GM21528 (cell line): ENCODE measurements around the gene ART1.

Experiments
- ATAC-seq: cut with Tn5 transposase; IDR thresholded peaks from one replicate; pipeline ENCODE4 v1.9.1; 2021; ENCODE audit warnings: mild to moderate bottlenecking, moderate library complexity; ENCODE audit not compliant: unreplicated experiment, low FRiP score

The ART1 gene

GRCh38 chr11:3710485-3711259 is 65.7 kb downstream of the ART1 start:
- no peak for ATAC-seq

GRCh38 chr11:3712274-3712673 is 67.3 kb downstream of the ART1 start:
- ATAC-seq: no peak
